Epidermal melanocyte (primary cell): ENCODE data around the gene AHSP.
"Not testable (repeated sequence)": the region's sequence is repeated elsewhere in the genome, so short reads cannot be mapped to it uniquely, and the experiment has no call there.

Experiments used
- DNase-seq: peaks from one replicate; pipeline ENCODE4 v3.0.0; 2011; ENCODE audit warnings: low spot score; ENCODE audit not compliant: insufficient read length

The AHSP gene, protein sequence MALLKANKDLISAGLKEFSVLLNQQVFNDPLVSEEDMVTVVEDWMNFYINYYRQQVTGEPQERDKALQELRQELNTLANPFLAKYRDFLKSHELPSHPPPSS

GRCh38 chr16:31527734-31528274 is at the start of gene AHSP:
AHSP (plus strand) TSS chr16:31527900; CDS start chr16:31528140, 240 bp downstream.
- no peak for DNase-seq

GRCh38 chr16:31478956-31479355 is 48.7 kb upstream of the AHSP start:
- DNase-seq, result no peak

- no peak for DNase-seq
Measured at GRCh38 chr16:31479751-31480150, 47.9 kb upstream of the AHSP start.

DNA sequence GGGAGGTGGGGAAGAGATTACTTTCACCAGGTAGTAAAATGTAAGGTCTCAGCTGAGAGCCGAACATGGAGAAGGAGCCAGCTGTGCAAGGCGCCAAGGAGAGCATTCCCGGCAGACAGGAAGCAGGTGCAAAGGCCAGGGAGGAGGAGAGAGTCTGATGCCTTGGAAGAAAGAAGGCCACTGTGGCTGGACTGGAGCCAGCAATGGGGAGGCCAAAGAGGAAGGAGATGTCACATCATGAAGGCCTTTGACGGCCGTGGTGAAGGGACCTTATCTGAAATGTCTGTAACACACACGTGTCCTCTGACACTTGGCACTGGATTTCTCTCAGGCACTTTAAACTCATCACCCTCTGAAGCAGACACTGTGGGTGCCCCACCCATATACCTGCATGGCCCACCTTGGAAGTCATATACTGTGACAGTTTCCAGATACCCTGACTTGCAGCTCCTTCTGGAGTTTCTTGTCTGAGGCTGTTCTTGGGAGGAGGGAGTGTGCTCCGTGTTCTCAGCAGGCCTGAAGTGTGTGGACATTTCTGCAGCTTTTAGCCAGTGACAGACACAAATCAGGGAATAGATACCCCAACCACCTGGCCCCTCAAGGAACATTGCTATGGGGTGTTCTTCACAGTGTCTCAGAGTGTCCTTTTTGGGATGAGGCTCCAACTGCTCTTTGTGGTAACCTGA is 46.7 kb upstream of the AHSP start:
- DNase-seq, result no peak

DNA sequence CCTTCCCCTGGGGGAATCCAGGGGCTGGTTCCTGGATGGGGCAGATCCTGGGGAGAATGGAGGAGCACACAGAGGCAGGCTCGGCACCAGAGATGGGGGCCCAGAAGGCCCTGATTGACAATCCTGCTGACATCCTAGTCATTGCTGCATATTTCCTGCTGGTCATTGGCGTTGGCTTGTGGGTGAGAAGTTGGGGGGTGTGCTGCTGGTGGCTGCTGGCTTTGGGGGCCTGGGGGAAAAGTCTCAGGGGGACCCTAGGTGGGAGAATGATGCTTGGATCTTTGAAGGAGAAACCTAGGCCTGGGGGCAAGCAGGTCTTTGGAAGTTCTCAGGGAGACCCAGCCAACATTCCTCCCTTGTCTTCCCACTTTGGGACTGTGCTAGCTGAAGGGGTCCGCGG is 44.6 kb upstream of the AHSP start, which contains the start of gene SLC5A2:
Gene SLC5A2, plus strand, starts transcription at position 43 of the 400 bp plus-strand sequence. Its CDS starts 14 bp downstream, at position 57.
- no peak for DNase-seq

DNA sequence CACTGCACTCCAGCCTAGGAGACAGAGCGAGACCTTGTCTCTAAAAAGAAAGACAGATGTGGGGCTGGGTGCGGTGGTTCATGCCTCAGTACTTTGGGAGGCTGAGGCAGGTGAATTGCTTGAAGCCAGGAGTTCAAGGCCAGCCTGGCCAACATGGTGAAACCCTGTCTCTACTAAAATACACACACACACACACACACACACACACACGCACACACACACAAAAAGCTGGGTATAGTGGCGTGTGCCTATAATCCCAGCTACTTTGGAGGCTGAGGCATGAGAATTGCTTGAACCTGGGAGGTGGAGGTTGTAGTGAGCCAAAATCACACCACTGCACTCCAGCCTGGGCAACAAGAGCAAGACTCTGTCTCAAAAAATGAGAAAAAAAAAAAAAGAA is 43.7 kb upstream of the AHSP start:
- DNase-seq, result not testable (repeated sequence)

DNA sequence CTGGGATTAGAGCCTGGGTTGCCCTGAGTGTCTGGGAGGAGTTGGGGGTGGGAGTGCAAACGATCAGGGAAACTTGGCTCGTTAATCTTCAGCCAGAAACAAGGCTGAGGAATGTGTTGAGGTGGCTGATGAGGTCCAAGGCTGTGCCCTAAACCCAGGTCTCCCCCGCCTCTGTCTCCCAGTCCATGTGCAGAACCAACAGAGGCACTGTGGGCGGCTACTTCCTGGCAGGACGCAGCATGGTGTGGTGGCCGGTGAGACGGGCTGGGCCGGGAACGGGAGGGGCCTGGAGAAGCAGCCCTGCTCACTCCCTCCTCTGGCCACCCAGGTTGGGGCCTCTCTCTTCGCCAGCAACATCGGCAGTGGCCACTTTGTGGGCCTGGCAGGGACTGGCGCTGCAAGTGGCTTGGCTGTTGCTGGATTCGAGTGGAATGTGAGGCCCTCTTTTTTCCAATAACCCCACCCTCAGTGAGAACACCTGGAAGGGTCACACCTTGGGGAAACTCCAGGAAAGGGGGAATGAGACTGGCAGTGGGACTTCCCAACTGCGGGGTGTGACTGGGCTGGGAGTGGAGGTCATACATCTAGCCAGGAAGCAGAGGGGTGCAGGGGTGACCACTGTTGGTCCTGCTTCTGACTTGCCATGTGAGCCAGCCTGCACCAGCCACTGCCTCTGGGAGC is 43.1 kb upstream of the AHSP start:
- no peak for DNase-seq

- no peak for DNase-seq
Measured at GRCh38 chr16:31485571-31485970, 42.1 kb upstream of the AHSP start.

DNA sequence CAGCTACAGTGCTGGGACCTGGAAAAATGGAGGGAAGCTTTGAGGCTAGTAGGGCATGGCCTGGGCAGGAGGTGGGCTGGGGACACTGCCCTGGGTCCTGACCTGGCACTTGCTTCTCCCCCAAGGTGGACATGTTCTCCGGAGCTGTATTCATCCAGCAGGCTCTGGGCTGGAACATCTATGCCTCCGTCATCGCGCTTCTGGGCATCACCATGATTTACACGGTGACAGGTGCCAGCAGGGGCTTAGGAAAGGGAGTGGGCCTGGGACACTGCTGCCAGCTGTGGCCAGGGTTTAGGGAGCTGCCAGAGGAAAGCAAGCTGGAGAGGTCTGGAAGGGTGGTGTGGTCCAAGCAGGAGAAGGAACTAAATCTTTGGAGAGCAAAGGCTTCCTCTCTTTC is 41.7 kb upstream of the AHSP start:
- DNase-seq, result no peak

GRCh38 chr16:31487071-31487719 is 40.5 kb upstream of the AHSP start:
- no peak for DNase-seq

DNA sequence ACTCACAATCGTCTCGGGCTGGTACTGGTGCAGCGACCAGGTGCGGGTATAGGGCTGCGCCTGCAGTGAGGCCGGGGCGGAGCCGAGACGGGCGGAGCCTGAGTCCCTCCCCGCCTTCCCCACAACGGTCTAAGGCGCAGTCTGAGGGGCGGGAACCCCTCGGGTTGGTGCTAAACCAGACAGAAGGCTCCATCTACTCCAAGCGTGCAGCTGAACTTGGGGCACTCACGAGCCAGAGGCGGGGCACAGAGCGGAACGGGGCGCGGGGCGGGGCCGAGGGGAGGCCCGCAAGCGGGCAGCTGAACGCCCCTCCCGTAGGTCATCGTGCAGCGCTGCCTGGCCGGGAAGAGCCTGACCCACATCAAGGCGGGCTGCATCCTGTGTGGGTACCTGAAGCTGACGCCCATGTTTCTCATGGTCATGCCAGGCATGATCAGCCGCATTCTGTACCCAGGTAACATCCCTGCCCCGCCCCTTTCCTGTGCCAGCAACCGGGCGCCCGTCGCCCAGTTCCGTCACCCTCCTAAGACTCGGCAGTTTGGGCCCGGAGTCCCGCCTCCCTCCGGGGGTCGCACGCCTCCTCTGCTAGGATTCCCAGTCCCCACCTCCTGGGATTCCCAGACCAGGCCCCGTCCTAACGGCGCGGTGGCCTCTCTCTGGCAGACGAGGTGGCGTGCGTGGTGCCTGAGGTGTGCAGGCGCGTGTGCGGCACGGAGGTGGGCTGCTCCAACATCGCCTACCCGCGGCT is 39.8 kb upstream of the AHSP start:
- DNase-seq, result peak; percentile 60

DNA sequence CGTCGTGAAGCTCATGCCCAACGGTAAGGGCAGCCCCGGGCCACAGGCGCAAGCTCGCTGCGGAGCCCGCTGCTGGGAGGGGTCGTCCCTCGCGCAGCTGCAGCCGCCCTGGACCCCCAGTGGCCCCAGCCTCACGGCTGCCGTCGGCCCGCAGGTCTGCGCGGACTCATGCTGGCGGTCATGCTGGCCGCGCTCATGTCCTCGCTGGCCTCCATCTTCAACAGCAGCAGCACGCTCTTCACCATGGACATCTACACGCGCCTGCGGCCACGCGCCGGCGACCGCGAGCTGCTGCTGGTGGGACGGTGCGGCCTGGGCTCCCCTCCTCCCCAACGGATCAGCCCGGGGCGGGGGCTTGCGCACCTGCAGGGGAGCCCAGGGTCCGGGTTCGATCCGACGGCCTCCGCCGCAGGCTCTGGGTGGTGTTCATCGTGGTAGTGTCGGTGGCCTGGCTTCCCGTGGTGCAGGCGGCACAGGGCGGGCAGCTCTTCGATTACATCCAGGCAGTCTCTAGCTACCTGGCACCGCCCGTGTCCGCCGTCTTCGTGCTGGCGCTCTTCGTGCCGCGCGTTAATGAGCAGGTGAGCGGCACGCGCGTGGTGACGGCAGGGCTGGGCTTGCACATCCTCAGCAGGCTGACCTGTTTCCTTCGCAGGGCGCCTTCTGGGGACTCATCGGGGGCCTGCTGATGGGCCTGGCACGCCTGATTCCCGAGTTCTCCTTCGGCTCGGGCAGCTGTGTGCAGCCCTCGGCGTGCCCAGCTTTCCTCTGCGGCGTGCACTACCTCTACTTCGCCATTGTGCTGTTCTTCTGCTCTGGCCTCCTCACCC is 39.0 kb upstream of the AHSP start:
- DNase-seq, result no peak

GRCh38 chr16:31489298-31489564 is 38.5 kb upstream of the AHSP start:
- no peak for DNase-seq

DNA sequence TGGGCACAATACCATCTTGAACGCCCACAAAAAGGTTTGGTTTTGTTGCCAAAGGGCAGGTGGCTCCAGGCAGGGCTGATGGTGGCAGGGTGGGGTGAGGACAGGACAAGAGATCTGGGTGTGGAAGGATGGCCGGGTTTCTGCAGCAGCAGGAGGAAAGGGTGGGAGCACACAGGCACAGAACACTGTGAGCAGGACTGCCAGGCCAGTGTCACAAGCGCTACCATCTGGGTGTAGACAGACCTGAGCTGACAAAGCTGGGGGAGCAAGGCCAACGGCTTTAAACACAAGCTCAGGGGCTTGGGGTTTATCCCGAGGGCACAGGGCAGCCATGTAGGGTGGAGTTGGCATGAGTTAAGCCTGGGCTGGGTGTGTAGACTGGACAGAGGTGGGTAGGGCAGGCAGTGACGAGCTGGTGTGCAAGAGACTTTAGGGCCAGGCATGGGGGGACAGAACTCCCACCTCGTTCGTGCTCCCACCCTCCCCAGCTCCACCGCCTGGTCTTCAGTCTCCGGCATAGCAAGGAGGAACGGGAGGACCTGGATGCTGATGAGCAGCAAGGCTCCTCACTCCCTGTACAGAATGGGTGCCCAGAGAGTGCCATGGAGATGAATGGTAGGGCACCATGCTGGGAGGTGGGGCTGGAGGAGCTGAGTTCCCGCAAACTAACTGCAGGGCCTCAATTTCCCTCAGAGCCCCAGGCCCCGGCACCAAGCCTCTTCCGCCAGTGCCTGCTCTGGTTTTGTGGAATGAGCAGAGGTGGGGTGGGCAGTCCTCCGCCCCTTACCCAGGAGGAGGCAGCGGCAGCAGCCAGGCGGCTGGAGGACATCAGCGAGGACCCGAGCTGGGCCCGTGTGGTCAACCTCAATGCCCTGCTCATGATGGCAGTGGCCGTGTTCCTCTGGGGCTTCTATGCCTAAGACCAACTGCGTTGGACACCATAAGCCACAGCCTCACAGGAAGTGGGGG is 37.8 kb upstream of the AHSP start:
- DNase-seq, result no peak

GRCh38 chr16:31491778-31492418 is 35.8 kb upstream of the AHSP start:
- DNase-seq, result no peak

DNA sequence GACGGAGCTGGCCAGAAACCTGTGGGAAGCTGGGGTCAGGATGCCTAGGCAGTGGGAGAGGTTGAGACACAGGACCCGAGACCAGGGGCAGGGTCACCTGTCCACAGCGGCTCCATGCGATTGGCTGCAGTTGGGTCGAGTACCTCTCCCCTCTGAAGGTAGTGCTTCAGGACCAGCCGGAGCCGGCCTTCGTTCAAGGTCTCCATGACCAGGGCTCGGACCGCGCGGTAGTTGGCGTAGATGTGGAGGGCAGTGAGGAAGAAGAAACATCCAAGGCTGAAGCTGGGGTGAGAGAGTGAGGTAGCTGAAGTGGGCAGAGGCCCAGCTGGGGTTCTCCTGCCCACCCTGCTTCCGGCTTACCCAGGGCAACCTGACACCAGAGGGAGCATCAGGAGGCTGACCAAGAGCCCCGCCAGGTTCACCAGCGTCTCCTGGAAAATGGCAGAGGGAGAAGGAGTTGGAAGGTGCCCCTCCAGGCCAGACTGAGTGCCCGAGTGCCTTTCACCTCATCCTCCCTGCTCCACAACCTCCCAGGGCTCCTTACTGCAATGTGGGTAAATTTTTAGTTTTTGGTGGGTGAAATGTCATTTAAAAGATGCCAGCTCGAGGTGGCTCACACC is 34.1 kb upstream of the AHSP start:
- DNase-seq, result no peak

DNA sequence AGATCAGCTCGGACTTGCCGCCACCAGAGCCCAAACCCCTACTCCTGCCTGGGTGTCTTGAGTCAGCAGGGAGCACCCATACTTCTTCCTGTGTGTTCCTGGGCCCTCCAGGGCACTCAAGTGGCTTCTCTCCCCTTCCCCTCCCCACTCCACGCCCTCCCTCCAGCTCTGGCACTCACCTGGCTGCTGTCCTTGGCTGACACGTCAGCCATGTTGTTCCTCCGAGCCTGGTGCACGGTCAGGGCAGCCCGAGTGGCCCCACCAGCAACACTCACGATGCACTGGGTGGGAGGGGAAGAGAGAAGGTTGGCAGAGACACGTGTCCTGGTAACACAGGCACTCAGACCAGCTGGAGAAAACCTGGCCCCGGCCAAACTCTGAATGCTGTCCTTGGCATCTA is 31.0 kb upstream of the AHSP start:
- no peak for DNase-seq

DNA sequence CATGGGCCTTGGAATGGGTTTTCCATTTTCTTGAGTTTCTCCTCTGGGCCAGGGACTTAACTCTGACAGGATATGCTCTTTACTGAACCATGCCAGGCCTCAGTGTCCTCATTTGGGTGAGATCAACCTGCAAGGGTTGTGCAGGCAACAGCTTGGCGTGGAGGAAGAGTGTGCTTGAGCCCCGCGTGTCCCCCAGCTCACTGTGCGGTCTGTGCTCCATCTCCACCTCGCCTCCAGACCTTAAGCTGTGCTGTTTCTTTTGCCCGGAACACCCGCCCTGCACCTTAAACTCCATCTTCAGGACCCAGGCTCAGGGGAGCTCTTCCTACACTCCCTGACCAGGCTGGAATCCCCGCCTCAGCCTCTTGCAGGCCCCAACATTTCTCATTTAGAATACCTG is 29.2 kb upstream of the AHSP start:
- DNase-seq, result no peak

DNA sequence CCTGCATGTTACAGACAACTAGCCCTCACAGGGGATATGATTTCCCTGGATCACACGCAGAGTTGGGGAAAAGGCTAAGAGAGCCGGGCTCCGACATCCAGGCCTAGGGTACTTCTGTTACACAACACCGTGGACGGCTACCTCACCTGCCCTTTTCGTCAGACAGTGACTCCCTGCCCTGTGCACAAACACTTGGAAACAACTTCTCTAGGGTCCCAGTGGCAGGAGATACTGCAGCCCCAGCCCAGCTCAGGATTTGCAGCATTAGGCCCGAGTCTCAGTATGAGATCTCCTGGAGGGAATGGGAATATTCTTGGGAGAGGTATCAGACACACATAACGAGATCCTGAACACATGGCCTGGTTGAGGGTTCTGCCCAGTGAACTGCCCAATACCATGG is 27.8 kb upstream of the AHSP start:
- no peak for DNase-seq
